BE2C (cell line): ENCODE measurements around the gene ALDH8A1.
"Not testable (repeated sequence)": the region's sequence is repeated elsewhere in the genome, so short reads cannot be mapped to it uniquely, and the experiment has no call there.

Source experiments
- DNase-seq: peaks from one replicate; pipeline ENCODE4 v3.0.0-alpha.2; 2020
- H3K27me3 ChIP-seq: fragments of 250-450 bp; sonication (Bioruptor Pico); 2 replicates; pipeline ENCODE4 v1.5.1; 2020; ENCODE audit warnings: mild to moderate bottlenecking
- H3K36me3 ChIP-seq: fragments of 250-450 bp; sonication (Bioruptor Pico); 2 replicates; pipeline ENCODE4 v1.5.1; 2020; ENCODE audit warnings: mild to moderate bottlenecking
- H3K4me1 ChIP-seq: fragments of 250-450 bp; sonication (Bioruptor Pico); 2 replicates; pipeline ENCODE4 v1.5.1; 2020
- H3K4me3 ChIP-seq: 2 replicates; pipeline ENCODE4 v1.5.1; 2011; ENCODE audit warnings: low read depth, low read length
- H3K9me3 ChIP-seq: fragments of 250-450 bp; sonication (Bioruptor Pico); 2 replicates; pipeline ENCODE4 v1.5.1; 2020
- CTCF ChIP-seq: IDR thresholded peaks from 2 replicates; pipeline ENCODE4 v1.5.1; 2012; ENCODE audit warnings: mild to moderate bottlenecking, low read depth, low read length

The ALDH8A1 gene

DNA sequence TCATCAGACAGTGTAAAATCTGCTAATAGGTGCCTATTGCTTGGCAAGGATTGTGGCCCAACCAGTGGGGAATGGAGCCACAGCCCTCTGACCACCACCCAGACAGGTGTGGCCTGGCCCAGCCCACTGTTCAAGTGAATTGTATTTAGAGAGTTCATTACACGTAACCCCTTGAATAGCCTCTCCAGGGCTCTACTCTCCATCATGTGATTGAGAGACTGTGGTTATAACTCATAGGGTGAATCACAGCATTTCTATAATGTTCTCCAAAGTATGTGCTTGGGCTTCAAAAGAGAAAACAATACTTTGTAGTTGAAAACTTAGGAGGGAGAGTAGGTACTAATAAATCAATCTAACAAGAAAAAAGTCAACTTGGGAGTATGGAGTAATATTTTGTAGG, 38.4 kb downstream of the ALDH8A1 start:
- peaks cover 16% of the 10 kb centered on the region for H3K4me1 ChIP-seq
- no peaks in the 10 kb centered on the region for H3K27me3 ChIP-seq
- no peak for DNase-seq
- H3K9me3 ChIP-seq, result no peaks in the 10 kb centered on the region
- no peak overlapping the region for H3K4me3 ChIP-seq
- TF ChIP-seq CTCF, result no peak
- H3K36me3 ChIP-seq, result no peaks in the 10 kb centered on the region

GRCh38 chr6:134910593-134910935, 39.3 kb downstream of the ALDH8A1 start:
- Histone ChIP-seq H3K4me1 (peaks cover 16% of the 10 kb centered on the region), H3K9me3 (no peaks in the 10 kb centered on the region)

DNA sequence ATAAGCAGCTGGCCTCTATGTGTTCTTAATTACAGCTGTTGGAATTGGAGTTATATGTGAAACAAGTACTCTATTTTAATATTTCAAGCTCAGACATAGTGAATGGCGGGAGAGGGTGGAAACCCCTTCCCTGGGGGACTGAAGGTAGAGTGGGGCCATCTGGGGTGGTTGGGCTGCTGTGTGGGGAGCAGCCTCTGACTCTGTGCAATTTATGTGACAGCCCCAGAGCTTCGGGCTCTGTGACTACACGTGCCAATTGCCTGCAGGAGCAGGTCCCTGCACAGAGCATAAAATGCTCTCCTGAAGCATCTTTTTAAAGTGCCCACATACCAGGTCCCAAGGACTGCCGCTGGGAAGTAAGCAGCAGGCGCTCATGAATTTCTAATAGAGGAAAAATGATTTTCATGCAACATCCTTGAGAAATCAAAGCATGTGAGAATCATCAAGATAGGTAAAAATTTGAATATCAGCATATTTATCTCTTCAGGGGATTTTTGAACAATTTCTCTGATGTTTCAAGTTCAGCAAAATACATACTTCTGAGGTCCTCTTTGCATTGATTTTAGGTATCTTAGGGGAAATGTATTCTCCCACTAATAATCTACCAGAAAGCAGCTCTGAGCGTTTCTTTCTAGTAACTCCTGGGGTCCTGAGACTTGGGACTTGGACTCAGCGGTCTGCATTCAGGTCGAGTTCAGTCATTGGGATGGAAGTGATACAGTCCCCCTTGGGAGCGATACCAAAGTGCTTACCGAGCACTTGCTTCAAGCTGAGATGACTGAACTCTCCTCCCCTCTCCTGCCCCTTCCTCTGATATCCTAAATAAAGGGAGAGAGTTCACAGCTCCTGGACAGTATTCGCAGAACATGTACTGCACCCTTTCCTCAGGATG, 40.0 kb downstream of the ALDH8A1 start:
- H3K4me3 ChIP-seq, result no peak overlapping the region
- H3K4me1 ChIP-seq, result peaks cover 16% of the 10 kb centered on the region
- no peak for TF ChIP-seq CTCF
- no peaks in the 10 kb centered on the region for H3K27me3 ChIP-seq
- no peaks in the 10 kb centered on the region for H3K36me3 ChIP-seq
- DNase-seq, result peak; percentile 39
- no peaks in the 10 kb centered on the region for H3K9me3 ChIP-seq

More at GRCh38 chr6:134910593-134910935, 39.3 kb downstream of the ALDH8A1 start:
- Histone ChIP-seq H3K27me3 (no peaks in the 10 kb centered on the region), H3K4me3 (no peak overlapping the region), H3K36me3 (no peaks in the 10 kb centered on the region)
- TF ChIP-seq CTCF, result no peak
- DNase-seq, result no peak

- peak; percentile 68 for DNase-seq
Measured at GRCh38 chr6:134908906-134909516, 40.9 kb downstream of the ALDH8A1 start.

GRCh38 chr6:134904731-134905130, 45.2 kb downstream of the ALDH8A1 start:
- H3K27me3 ChIP-seq, H3K9me3 ChIP-seq, DNase-seq, H3K4me3 ChIP-seq, H3K36me3 ChIP-seq: not testable (repeated sequence)
- H3K4me1 ChIP-seq, result peaks cover 16% of the 10 kb centered on the region

More at GRCh38 chr6:134908906-134909516, 40.9 kb downstream of the ALDH8A1 start:
- Histone ChIP-seq H3K36me3 (no peaks in the 10 kb centered on the region), H3K9me3 (no peaks in the 10 kb centered on the region), H3K27me3 (no peaks in the 10 kb centered on the region), H3K4me1 (peaks cover 16% of the 10 kb centered on the region), H3K4me3 (0 out of 2 replicates have a peak overlapping the region, but pooled peaks have one; percentile 3)
- no peak for TF ChIP-seq CTCF

DNA sequence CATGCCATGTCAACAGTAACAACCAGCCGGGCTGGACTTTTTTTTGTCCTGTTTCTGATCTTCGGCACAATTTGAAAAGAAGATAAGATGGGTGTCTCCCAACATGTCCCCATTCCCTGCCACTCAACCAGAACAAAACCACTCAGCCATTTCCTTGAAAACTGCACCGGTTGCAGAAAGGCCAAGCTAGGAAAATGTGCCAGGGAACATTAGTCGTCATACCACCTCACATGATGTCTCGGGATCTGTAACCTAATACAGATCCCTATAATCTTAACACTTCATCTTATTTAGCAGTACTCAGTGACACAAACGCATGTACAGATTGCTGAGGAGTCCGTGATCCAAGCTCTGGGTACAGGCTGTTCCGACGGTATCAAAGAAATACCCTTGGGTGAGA, 46.5 kb downstream of the ALDH8A1 start:
- no peaks in the 10 kb centered on the region for H3K9me3 ChIP-seq
- H3K4me1 ChIP-seq, result peaks cover 4% of the 10 kb centered on the region
- DNase-seq, result no peak
- H3K36me3 ChIP-seq, result no peaks in the 10 kb centered on the region
- no peak overlapping the region for H3K4me3 ChIP-seq
- H3K27me3 ChIP-seq, result no peaks in the 10 kb centered on the region
- TF ChIP-seq CTCF, result no peak
